HCT116 (cell line): ENCODE results near the gene OR5H2.

ENCODE experiments used
- CEBPB ChIP-seq: IDR thresholded peaks from 2 replicates; pipeline ENCODE4 v1.6.1; 2012; ENCODE audit warnings: low read depth
- EGR1 ChIP-seq: IDR thresholded peaks from 2 replicates; pipeline ENCODE4 v1.6.1; 2012; ENCODE audit warnings: low read depth
- ELF1 ChIP-seq: IDR thresholded peaks from 2 replicates; pipeline ENCODE4 v1.6.1; 2012; ENCODE audit warnings: low read depth, borderline replicate concordance
- EZH2 ChIP-seq: fragments of 200-600 bp; sonication (generic); IDR thresholded peaks from 2 replicates; pipeline ENCODE4 v1.6.1; 2017; ENCODE audit warnings: antibody characterized with exemption, mixed run types
- EZH2phosphoT487 ChIP-seq: fragments of 200-600 bp; IDR thresholded peaks from 2 replicates; pipeline ENCODE4 v1.6.1; 2018; ENCODE audit warnings: antibody characterized with exemption, borderline replicate concordance
- JUND ChIP-seq: IDR thresholded peaks from 2 replicates; pipeline ENCODE4 v1.6.1; 2012
- POLR2A ChIP-seq: IDR thresholded peaks from 2 replicates; pipeline ENCODE4 v1.7.0; 2011; ENCODE audit warnings: borderline replicate concordance; ENCODE audit not compliant: insufficient read depth, insufficient read length; ENCODE audit errors: extremely low read depth
- POLR2AphosphoS5 ChIP-seq: IDR thresholded peaks from 2 replicates; pipeline ENCODE4 v1.6.1; 2011; ENCODE audit warnings: mild to moderate bottlenecking, low read depth, low read length, moderate library complexity
- TCF7L2 ChIP-seq: IDR thresholded peaks from 2 replicates; pipeline ENCODE4 v1.7.0; 2011; ENCODE audit warnings: borderline replicate concordance, inconsistent platforms; ENCODE audit not compliant: insufficient read depth, insufficient read length; ENCODE audit errors: extremely low read depth
- YY1 ChIP-seq: IDR thresholded peaks from 2 replicates; pipeline ENCODE4 v1.6.1; 2011; ENCODE audit warnings: low read length, low read depth, moderate library complexity, mild to moderate bottlenecking; ENCODE audit not compliant: insufficient replicate concordance; ENCODE audit errors: extremely low read depth
- ZFX ChIP-seq: fragments of 450-650 bp; IDR thresholded peaks from 2 replicates; pipeline ENCODE4 v1.6.1; 2017
- TF ChIP-seq, protein P1 (sequence below), 3 experiments: fragments of 200-600 bp in 1 of 3; sonication (generic) in 1 of 3; IDR thresholded peaks in 2 of 3; conservative IDR thresholded peaks in 1 of 3; 2 replicates each; pipeline ENCODE4 v1.5.1; 2012 to 2017; ENCODE audit warnings: low read depth in 2 of 3, low read length in 2 of 3, antibody characterized with exemption in 1 of 3, borderline replicate concordance in 1 of 3, control low read depth in 1 of 3, mild to moderate bottlenecking in 1 of 3, mixed read lengths in 1 of 3, mixed run types in 1 of 3, moderate library complexity in 1 of 3; ENCODE audit not compliant: insufficient read depth in 1 of 3
- TF ChIP-seq, protein P2 (sequence below): IDR thresholded peaks from 2 replicates; pipeline ENCODE4 v1.6.1; 2011; ENCODE audit warnings: mild to moderate bottlenecking, low read length, moderate library complexity; ENCODE audit not compliant: insufficient replicate concordance; ENCODE audit errors: extremely low read depth
- TF ChIP-seq, protein P3 (sequence below): IDR thresholded peaks from 2 replicates; pipeline ENCODE4 v1.6.1; 2012

DNA sequence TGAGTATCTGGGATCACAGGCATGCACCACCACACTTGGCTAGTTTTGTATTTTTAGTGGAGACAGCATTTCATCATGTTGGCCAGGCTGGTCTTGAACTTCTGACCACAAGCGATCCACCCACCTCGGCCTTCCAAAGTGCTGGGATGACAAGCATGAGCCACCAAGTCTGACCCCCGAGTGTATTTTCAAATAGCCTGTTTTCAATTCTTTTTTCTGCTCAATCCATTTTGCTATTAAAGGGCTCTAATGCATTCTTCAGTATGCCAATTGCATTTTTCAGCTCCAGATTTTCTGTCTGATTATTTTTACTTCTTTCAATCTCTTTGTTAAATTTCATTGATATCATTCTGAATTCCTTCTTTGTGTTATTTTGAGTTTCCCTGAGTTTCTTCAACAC, 12.5 kb upstream of the OR5H2 start:
- TF ChIP-seq ZFX (no peak), CEBPB (no peak), POLR2AphosphoS5 (no peak), EGR1 (no peak), TCF7L2 (no peak), POLR2A (no peak), JUND (no peak), ELF1 (no peak), EZH2phosphoT487 (no peak), YY1 (no peak), EZH2 (no peak)
- TF ChIP-seq, protein P1, sequence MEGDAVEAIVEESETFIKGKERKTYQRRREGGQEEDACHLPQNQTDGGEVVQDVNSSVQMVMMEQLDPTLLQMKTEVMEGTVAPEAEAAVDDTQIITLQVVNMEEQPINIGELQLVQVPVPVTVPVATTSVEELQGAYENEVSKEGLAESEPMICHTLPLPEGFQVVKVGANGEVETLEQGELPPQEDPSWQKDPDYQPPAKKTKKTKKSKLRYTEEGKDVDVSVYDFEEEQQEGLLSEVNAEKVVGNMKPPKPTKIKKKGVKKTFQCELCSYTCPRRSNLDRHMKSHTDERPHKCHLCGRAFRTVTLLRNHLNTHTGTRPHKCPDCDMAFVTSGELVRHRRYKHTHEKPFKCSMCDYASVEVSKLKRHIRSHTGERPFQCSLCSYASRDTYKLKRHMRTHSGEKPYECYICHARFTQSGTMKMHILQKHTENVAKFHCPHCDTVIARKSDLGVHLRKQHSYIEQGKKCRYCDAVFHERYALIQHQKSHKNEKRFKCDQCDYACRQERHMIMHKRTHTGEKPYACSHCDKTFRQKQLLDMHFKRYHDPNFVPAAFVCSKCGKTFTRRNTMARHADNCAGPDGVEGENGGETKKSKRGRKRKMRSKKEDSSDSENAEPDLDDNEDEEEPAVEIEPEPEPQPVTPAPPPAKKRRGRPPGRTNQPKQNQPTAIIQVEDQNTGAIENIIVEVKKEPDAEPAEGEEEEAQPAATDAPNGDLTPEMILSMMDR (IDR thresholded peaks at IDR 0.05 in 2 of 3, conservative IDR thresholded peaks at IDR 0.05 in 1 of 3; ENCODE audit: borderline replicate concordance in 1 of 3, insufficient read depth in 1 of 3, low read depth in 2 of 3, low read length in 2 of 3): no peak
- TF ChIP-seq, protein P2, sequence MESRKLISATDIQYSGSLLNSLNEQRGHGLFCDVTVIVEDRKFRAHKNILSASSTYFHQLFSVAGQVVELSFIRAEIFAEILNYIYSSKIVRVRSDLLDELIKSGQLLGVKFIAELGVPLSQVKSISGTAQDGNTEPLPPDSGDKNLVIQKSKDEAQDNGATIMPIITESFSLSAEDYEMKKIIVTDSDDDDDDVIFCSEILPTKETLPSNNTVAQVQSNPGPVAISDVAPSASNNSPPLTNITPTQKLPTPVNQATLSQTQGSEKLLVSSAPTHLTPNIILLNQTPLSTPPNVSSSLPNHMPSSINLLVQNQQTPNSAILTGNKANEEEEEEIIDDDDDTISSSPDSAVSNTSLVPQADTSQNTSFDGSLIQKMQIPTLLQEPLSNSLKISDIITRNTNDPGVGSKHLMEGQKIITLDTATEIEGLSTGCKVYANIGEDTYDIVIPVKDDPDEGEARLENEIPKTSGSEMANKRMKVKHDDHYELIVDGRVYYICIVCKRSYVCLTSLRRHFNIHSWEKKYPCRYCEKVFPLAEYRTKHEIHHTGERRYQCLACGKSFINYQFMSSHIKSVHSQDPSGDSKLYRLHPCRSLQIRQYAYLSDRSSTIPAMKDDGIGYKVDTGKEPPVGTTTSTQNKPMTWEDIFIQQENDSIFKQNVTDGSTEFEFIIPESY: no peak
- TF ChIP-seq, protein P3, sequence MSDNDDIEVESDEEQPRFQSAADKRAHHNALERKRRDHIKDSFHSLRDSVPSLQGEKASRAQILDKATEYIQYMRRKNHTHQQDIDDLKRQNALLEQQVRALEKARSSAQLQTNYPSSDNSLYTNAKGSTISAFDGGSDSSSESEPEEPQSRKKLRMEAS: no peak
